SK-N-SH treated with all-trans-retinoic acid at 6 μM for 48 hours (cell line): ENCODE results near the gene PLOD2.

Experiments
- ATAC-seq: fragments of 200-7000 bp; cut with Tn5 transposase; 3 replicates; pipeline ENCODE4 v1.9.1; 2020; ENCODE audit warnings: mild to moderate bottlenecking, moderate library complexity
- ARNTL ChIP-seq: fragments of 450-650 bp; formaldehyde crosslinking; IDR thresholded peaks from 2 replicates; pipeline ENCODE4 v1.5.0; 2020; ENCODE audit warnings: low read depth, mild to moderate bottlenecking, moderate library complexity, borderline replicate concordance
- BACH2 ChIP-seq: fragments of 250-450 bp; sonication (Bioruptor Pico); IDR thresholded peaks from 2 replicates; pipeline ENCODE4 v1.9.0; 2021; ENCODE audit warnings: mild to moderate bottlenecking, borderline replicate concordance
- CREB5 ChIP-seq: fragments of 250-450 bp; sonication (Bioruptor Pico); IDR thresholded peaks from 2 replicates; pipeline ENCODE4 v1.5.1; 2020; ENCODE audit warnings: low read depth, mild to moderate bottlenecking, moderate library complexity
- CSDC2 ChIP-seq: fragments of 250-450 bp; sonication (Bioruptor Pico); IDR thresholded peaks from 2 replicates; pipeline ENCODE4 v1.5.0; 2020; ENCODE audit warnings: mild to moderate bottlenecking, moderate library complexity
- ESRRG ChIP-seq: fragments of 250-450 bp; sonication (Bioruptor Pico); IDR thresholded peaks from 2 replicates; pipeline ENCODE4 v1.6.1; 2021; ENCODE audit warnings: mild to moderate bottlenecking
- ISL1 ChIP-seq: fragments of 250-450 bp; sonication (Bioruptor Pico); IDR thresholded peaks from 2 replicates; pipeline ENCODE4 v2.1.2; 2022; ENCODE audit warnings: mild to moderate bottlenecking, moderate library complexity
- OSR1 ChIP-seq: fragments of 250-450 bp; sonication (Bioruptor Pico); IDR thresholded peaks from 2 replicates; pipeline ENCODE4 v1.8.0; 2022; ENCODE audit warnings: moderate library complexity, mild to moderate bottlenecking, inconsistent platforms
- PATZ1 ChIP-seq: fragments of 250-450 bp; sonication (Bioruptor Pico); IDR thresholded peaks from 2 replicates; pipeline ENCODE4 v1.8.0; 2020; ENCODE audit warnings: mild to moderate bottlenecking, moderate library complexity, borderline replicate concordance
- POU6F1 ChIP-seq: fragments of 250-450 bp; sonication (Bioruptor Pico); IDR thresholded peaks from 2 replicates; pipeline ENCODE4 v1.8.0; 2021; ENCODE audit warnings: low read depth, mild to moderate bottlenecking, moderate library complexity, borderline replicate concordance
- PPARA ChIP-seq: fragments of 250-450 bp; sonication (Bioruptor Pico); IDR thresholded peaks from 2 replicates; pipeline ENCODE4 v1.5.0; 2020; ENCODE audit warnings: mild to moderate bottlenecking, borderline replicate concordance
- RARB ChIP-seq: fragments of 250-450 bp; sonication (Bioruptor Pico); IDR thresholded peaks from 2 replicates; pipeline ENCODE4 v1.8.0; 2021; ENCODE audit warnings: mild to moderate bottlenecking, moderate library complexity
- SNAI2 ChIP-seq: fragments of 250-450 bp; sonication (Bioruptor Pico); IDR thresholded peaks from 2 replicates; pipeline ENCODE4 v1.5.0; 2020; ENCODE audit warnings: mild to moderate bottlenecking, moderate library complexity
- TCF4 ChIP-seq: fragments of 250-450 bp; sonication (Bioruptor Pico); IDR thresholded peaks from 2 replicates; pipeline ENCODE4 v1.8.0; 2021; ENCODE audit warnings: mild to moderate bottlenecking, moderate library complexity, borderline replicate concordance
- TSHZ2 ChIP-seq: fragments of 250-450 bp; sonication (Bioruptor Pico); IDR thresholded peaks from 2 replicates; pipeline ENCODE4 v1.5.0; 2020; ENCODE audit warnings: mild to moderate bottlenecking, moderate library complexity
- ZC3H10 ChIP-seq: fragments of 250-450 bp; sonication (Bioruptor Pico); IDR thresholded peaks from 2 replicates; pipeline ENCODE4 v1.5.1; 2021; ENCODE audit warnings: mild to moderate bottlenecking, moderate library complexity
- ZFP3 ChIP-seq: fragments of 250-450 bp; sonication (Bioruptor Pico); IDR thresholded peaks from 2 replicates; pipeline ENCODE4 v1.5.0; 2020; ENCODE audit warnings: mild to moderate bottlenecking, moderate library complexity
- ZFP30 ChIP-seq: fragments of 450-650 bp; formaldehyde crosslinking; IDR thresholded peaks from 2 replicates; pipeline ENCODE4 v1.5.0; 2022; ENCODE audit warnings: mild to moderate bottlenecking, moderate library complexity
- ZNF565 ChIP-seq: fragments of 450-650 bp; formaldehyde crosslinking; conservative IDR thresholded peaks from 2 replicates; pipeline ENCODE4 v1.5.0; 2020; ENCODE audit warnings: low read depth, mild to moderate bottlenecking, moderate library complexity
- ZNF70 ChIP-seq: fragments of 450-650 bp; formaldehyde crosslinking; IDR thresholded peaks from 2 replicates; pipeline ENCODE4 v1.5.0; 2020; ENCODE audit warnings: mild to moderate bottlenecking, moderate library complexity
- ZNF8 ChIP-seq: fragments of 450-650 bp; formaldehyde crosslinking; IDR thresholded peaks from 2 replicates; pipeline ENCODE4 v1.5.0; 2020; ENCODE audit warnings: mild to moderate bottlenecking, moderate library complexity

PLOD2 gene

DNA sequence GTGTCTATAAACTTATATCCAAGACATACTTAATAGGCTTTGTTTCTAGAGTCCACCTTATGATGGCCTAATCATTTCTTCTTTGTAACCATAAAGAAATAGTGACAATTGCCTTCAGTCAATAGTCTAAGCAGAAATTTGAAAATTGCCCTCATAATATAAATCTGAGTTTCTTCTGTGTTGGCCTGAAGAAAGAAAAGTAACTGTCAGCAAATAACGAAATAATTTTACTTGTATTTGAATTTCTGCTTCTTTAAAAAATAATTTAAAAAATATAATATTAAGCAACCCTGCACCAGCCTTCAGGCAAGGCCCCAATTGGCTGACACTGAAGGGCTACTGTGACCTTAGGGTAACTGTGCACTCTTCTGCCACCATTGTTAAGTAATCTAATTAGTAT, 113.5 kb downstream of the PLOD2 start (continued):
- TF ChIP-seq PPARA (no peak), TCF4 (CRISPR knock-in tag) (no peak), CREB5 (CRISPR knock-in tag) (no peak), ARNTL (CRISPR knock-in tag) (no peak)

- TF ChIP-seq PATZ1 = no peak
- no peak for TF ChIP-seq CREB5 (CRISPR knock-in tag)
- no peak for TF ChIP-seq RARB (CRISPR knock-in tag)
- TF ChIP-seq SNAI2 (CRISPR knock-in tag) = no peak
- no peak for TF ChIP-seq ZNF70 (CRISPR knock-in tag)
- TF ChIP-seq, all 23 proteins: peak for 0
- no peak for ATAC-seq
Measured at GRCh38 chr3:146044046-146044445, 116.9 kb downstream of the PLOD2 start.

GRCh38 chr3:146040630-146041029, 120.4 kb downstream of the PLOD2 start:
- no peak for TF ChIP-seq ZNF565 (CRISPR knock-in tag)
- no peak for TF ChIP-seq ZFP30 (CRISPR knock-in tag)
- no peak for TF ChIP-seq ARNTL (CRISPR knock-in tag)
- TF ChIP-seq OSR1 (CRISPR knock-in tag) = no peak
- no peak for TF ChIP-seq ESRRG
- TF ChIP-seq ZNF8 (CRISPR knock-in tag) = no peak
- no peak for TF ChIP-seq TCF4 (CRISPR knock-in tag)
- TF ChIP-seq POU6F1 (CRISPR knock-in tag) = no peak
- no peak for TF ChIP-seq ZC3H10 (CRISPR knock-in tag)
- no peak for TF ChIP-seq CSDC2 (CRISPR knock-in tag)
- TF ChIP-seq ZNF70 (CRISPR knock-in tag) = no peak
- no peak for TF ChIP-seq RARB (CRISPR knock-in tag)
- no peak for TF ChIP-seq CREB5 (CRISPR knock-in tag)
- TF ChIP-seq ISL1 (CRISPR knock-in tag) = no peak
- no peak for ATAC-seq

DNA sequence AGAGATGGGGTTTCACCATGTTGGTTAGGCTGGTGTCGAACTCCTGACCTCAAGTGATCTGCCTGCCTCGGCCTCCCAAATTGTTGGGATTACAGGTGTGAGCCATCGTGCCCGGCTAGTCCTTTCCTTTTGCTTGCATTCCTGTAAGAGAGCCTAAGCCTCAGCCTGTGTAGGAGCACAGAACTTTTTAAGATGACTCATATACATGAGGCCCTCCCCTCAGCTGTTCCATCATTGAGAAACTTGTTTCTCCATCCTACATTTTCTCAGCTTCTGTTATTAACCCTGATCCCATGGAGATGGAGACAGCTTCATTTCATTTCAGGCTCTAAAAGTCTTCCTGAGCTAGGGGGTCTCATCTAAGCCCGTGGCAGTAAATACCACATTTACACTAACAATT, 123.3 kb downstream of the PLOD2 start:
- no peak for ATAC-seq
- TF ChIP-seq SNAI2 (CRISPR knock-in tag) (no peak), ESRRG (no peak), BACH2 (no peak), PPARA (no peak), ZNF565 (CRISPR knock-in tag) (no peak), TSHZ2 (CRISPR knock-in tag) (no peak), TCF4 (CRISPR knock-in tag) (no peak), CREB5 (CRISPR knock-in tag) (no peak), ZC3H10 (CRISPR knock-in tag) (no peak), ARNTL (CRISPR knock-in tag) (no peak), POU6F1 (CRISPR knock-in tag) (no peak), ZFP3 (CRISPR knock-in tag) (no peak)
